AG09309 (cell line): ENCODE data around the gene C1GALT1C1L.

Experiments used
- DNase-seq: peaks from one replicate; pipeline ENCODE4 v3.0.0-alpha.2; 2010; ENCODE audit warnings: low read depth
- H3K4me3 ChIP-seq: 2 replicates; pipeline ENCODE4 v1.5.1; 2011; ENCODE audit warnings: mild to moderate bottlenecking, low read depth, low read length, moderate library complexity; ENCODE audit not compliant: control insufficient read depth
- CTCF ChIP-seq: IDR thresholded peaks from 2 replicates; pipeline ENCODE4 v1.5.1; 2011; ENCODE audit warnings: mild to moderate bottlenecking, low read depth, low read length, inconsistent platforms; ENCODE audit not compliant: insufficient read depth, control insufficient read depth; ENCODE audit errors: missing control alignments

The C1GALT1C1L gene

GRCh38 chr2:43634604-43635306, 41.5 kb downstream of the C1GALT1C1L start:
- H3K4me3 ChIP-seq = no peak overlapping the region; the same call in 1 of the 2 replicates
- TF ChIP-seq CTCF = no peak
- peak; percentile 96 for DNase-seq

GRCh38 chr2:43631618-43632317, 44.5 kb downstream of the C1GALT1C1L start:
- no peak for DNase-seq
- no peak for TF ChIP-seq CTCF
- no peak overlapping the region for H3K4me3 ChIP-seq
